Measurements from ENCODE around the gene ALDH1B1.

DNA sequence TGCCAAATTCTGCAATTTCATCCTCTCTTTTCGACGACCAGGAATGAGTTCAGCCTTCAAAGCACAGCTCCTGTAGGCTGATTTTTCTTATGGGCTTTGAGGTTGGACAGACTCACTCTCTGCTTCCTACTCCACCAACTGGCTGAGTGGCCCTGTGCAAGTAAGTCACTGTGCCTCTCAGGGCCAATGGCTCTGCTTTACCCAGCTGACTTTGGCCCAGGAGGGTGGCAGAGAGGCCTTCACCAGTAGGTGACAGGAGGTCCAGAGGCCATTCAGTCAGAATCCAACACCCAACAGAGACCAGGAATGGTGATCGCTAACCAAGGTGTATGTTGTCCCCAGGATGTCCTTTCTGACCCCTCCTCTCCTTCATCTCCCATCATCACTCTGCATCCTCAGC lies 49.5 kb upstream of the ALDH1B1 start:
- TF ChIP-seq, protein P1, sequence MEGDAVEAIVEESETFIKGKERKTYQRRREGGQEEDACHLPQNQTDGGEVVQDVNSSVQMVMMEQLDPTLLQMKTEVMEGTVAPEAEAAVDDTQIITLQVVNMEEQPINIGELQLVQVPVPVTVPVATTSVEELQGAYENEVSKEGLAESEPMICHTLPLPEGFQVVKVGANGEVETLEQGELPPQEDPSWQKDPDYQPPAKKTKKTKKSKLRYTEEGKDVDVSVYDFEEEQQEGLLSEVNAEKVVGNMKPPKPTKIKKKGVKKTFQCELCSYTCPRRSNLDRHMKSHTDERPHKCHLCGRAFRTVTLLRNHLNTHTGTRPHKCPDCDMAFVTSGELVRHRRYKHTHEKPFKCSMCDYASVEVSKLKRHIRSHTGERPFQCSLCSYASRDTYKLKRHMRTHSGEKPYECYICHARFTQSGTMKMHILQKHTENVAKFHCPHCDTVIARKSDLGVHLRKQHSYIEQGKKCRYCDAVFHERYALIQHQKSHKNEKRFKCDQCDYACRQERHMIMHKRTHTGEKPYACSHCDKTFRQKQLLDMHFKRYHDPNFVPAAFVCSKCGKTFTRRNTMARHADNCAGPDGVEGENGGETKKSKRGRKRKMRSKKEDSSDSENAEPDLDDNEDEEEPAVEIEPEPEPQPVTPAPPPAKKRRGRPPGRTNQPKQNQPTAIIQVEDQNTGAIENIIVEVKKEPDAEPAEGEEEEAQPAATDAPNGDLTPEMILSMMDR (IDR thresholded peaks at IDR 0.05), result no peak
- no peak for TF ChIP-seq POLR2A (IDR thresholded peaks at IDR 0.05)
- no peak for TF ChIP-seq POLR2AphosphoS5 (IDR thresholded peaks at IDR 0.05)

Data from breast epithelium (tissue), 3 donors.